Measurements from ENCODE around the gene TCL1B. TPM values are rescaled to one million over a fixed set of nuclear protein-coding genes. Genes with fewer than 3 reads are reported as not detected.

The TCL1B gene
- polyA plus RNA-seq, 3 donors: 0.17 to 0.35 (median 0.28) TPM

Other genes starting within 250 kb of the TCL1B start
- 1 to 10 TPM; 1.6 to 2.2 (median 1.9) TPM for gene SYNE3, start 169.8 kb upstream of the TCL1B start, polyA plus RNA-seq (ENCODE audit: insufficient read length in 3 of 3)
- 10 to 100 TPM; 72.3 to 83.8 (median 81.1) TPM for gene GLRX5, start 151.4 kb upstream of the TCL1B start, polyA plus RNA-seq (ENCODE audit: insufficient read length in 3 of 3)
- gene TCL1A, start 27.7 kb downstream of the TCL1B start, polyA plus RNA-seq (ENCODE audit: insufficient read length in 3 of 3): 1 to 10 TPM in 1 of 3 donors, under 1 TPM in 2; 0.85 to 2.2 (median 0.86) TPM
- 1 to 10 TPM in 1 of 3 donors, under 1 TPM in 2; 0.24 to 1.4 (median 0.37) TPM for gene TUNAR, start 190.4 kb downstream of the TCL1B start, polyA plus RNA-seq (ENCODE audit: insufficient read length in 3 of 3)